Measurements from ENCODE around the gene ARID3B.

ARID3B gene

DNA sequence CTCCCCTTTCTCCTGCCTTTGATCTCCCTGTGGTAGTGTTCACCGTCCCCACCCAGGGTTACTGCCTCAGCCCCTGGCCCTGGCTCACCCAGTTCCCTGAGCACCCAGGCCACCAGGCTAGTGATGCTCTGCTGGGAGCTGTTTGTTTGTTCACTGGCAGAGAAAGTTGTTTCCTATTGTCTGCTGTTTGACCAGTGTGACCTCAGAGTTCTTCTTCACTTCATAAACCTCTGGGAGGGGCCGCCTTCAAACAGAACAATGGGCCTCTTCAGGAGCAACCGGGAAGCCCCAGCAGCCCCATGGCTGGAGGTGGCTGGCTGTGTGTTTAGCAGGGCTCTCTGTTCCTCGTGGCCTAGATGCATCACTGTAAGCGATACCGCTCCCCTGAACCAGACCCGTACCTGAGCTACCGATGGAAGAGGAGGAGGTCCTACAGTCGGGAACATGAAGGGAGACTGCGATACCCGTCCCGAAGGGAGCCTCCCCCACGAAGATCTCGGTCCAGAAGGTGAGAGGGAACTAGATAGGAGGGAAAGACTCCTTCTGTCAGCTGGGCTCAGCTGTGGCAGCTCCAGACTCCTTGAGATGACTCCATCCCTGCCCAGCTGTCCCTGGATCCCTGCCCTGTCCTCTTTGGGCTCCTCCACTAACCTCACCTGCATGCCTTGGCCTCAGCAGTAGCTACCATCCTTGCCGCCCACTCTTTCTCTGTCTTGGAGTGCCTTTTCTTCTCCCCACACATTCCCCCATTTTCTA lies 78.0 kb downstream of the ARID3B start:
- TF ChIP-seq, protein P1, sequence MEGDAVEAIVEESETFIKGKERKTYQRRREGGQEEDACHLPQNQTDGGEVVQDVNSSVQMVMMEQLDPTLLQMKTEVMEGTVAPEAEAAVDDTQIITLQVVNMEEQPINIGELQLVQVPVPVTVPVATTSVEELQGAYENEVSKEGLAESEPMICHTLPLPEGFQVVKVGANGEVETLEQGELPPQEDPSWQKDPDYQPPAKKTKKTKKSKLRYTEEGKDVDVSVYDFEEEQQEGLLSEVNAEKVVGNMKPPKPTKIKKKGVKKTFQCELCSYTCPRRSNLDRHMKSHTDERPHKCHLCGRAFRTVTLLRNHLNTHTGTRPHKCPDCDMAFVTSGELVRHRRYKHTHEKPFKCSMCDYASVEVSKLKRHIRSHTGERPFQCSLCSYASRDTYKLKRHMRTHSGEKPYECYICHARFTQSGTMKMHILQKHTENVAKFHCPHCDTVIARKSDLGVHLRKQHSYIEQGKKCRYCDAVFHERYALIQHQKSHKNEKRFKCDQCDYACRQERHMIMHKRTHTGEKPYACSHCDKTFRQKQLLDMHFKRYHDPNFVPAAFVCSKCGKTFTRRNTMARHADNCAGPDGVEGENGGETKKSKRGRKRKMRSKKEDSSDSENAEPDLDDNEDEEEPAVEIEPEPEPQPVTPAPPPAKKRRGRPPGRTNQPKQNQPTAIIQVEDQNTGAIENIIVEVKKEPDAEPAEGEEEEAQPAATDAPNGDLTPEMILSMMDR (IDR thresholded peaks at IDR 0.05; ENCODE audit: control extremely low read depth, extremely low read depth, low read depth, missing control alignments): no peak
- ChIA-PET CTCF (interaction anchor here (1.4 to 36.2 kb wide), 5 partner anchors 10 to 245 kb away, joined by 4 to 690 read pairs (median 5); partner anchors contain the start of gene CSK), POLR2A (no interaction called here)
- DNase-seq (ENCODE audit: extremely low spot score): no peak

DNA sequence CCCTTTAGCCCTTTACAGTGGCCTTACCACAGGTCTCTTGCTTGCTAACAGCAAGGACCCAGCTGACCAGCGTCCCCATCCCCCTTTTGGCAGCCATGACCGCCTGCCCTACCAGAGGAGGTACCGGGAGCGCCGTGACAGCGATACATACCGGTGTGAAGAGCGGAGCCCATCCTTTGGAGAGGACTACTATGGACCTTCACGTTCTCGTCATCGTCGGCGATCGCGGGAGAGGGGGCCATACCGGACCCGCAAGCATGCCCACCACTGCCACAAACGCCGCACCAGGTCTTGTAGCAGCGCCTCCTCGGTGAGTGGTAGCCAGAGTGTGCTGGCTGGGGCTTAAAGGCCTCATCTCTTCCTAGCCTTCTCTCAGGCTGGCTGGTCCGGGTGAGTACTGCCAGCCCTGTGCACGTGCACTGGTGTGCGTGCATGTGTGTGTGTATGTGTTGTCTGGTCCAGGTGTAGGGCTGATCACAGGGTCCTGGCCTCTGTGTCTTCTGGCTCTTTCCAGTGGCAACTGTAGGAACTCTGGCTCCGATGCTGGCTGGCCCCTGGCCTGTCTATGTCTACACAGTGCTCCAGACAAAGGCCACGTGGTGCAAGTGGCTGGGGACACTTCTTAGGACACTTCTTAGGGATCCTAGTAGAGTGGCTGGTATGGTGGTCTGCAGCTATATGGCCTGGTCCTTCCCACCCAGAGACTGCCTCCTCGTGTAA lies 79.1 kb downstream of the ARID3B start:
- POLR2A ChIA-PET: no interaction called here
- CTCF ChIA-PET: interaction anchor here (0.6 to 36.2 kb wide), 4 partner anchors 13 to 156 kb away, joined by 3 to 690 read pairs (median 126); partner anchors contain the start of gene CSK
- TF ChIP-seq, protein P1 (IDR thresholded peaks at IDR 0.05; ENCODE audit: control extremely low read depth, extremely low read depth, low read depth, missing control alignments): no peak
- no peak for DNase-seq (ENCODE audit: extremely low spot score)

DNA sequence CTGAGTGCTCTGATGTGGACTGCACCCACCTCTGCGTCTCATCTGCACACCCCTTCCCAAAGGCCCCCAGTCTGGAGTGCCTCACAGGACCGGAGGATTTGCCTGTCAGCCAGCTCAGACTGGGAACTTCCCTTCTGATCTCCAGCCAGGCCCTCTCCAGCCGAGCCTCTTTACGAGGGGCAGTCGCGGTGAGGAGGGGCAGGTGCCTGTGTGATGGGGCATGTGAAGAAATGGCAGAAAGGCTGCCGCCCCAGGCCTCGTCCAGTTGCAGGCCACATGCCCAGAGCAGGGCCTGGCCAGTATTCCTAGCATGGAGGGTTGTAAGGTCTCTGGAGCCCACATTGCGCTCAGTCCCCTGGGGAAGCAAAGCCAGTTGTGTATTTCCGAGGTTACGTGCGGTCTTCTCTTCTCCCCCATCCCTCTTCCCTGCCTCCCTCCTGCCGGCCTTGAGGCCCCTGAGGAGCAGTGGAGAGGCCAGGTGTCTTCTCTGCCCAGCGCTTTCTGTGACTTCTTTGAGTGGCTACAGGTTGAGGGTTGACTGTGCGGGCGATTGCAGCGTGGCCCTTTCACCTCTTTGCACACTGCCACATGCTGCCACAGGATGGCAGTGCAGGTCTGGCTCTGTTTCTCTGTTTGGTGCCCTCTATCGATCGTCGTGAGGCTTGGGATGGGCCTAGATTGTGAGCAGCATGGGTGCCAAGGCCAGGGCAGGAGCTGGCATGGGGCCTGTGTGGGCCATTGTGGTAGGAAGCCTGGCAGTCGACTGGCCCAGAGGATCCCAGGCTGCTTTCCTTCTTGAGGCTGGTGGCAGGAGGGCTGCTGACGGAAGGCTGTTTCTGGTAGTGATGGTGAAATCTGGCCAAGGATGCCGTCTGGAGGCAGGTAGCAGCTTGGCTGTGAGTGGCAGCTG lies 79.9 kb downstream of the ARID3B start:
- TF ChIP-seq, protein P1 (IDR thresholded peaks at IDR 0.05; ENCODE audit: control extremely low read depth, extremely low read depth, low read depth, missing control alignments): peak; percentile 93
- ChIA-PET CTCF (interaction anchor here (0.6 to 36.2 kb wide), 12 partner anchors 9 to 280 kb away, joined by 3 to 690 read pairs (median 4); partner anchors contain the start of gene CSK), POLR2A (no interaction called here)
- peak; percentile 85 for DNase-seq (ENCODE audit: extremely low spot score)

DNA sequence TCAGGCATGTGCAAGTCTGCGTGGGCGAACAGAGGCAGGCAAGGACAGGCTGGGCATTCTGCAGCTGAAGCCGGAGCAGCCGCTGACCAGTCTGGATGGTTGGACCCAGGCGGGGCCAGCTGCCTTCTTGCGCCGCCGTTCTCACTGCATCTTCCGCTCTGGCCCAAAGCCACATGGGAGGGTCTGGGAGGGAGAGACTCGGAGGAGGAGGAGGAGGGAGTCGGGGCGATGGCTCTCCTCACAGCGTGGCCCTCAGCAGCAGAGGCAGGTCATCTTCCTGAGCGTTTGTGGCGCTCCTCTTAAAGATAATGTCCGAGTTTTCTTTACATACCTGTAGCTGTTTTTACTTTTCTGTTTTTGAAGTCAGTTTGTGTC lies 80.5 kb downstream of the ARID3B start:
- DNase-seq (ENCODE audit: extremely low spot score): no peak
- TF ChIP-seq, protein P1 (IDR thresholded peaks at IDR 0.05; ENCODE audit: control extremely low read depth, extremely low read depth, low read depth, missing control alignments): no peak
- POLR2A ChIA-PET: no interaction called here
- CTCF ChIA-PET: interaction anchor here (0.7 to 36.2 kb wide), 11 partner anchors 9 to 280 kb away, joined by 3 to 690 read pairs (median 4); partner anchors contain the start of gene CSK

DNA sequence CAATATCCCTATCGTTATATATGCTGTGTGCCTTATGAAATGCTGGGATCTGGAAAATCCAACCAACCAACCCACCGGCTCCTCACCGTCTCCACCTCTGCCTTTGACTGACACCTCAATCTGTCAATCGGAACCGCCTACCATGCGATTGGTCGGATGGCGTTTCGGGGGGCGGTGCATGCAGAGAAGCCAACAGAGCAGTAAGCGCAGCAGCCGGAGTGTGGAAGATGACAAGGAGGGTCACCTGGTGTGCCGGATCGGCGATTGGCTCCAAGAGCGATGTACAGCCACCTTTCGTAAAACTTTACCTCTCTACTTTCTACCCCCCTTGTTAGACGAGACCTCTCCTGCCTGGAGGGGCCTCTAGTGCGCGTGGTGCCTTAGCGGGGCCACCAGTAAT lies 80.9 kb downstream of the ARID3B start:
- TF ChIP-seq, protein P1 (IDR thresholded peaks at IDR 0.05; ENCODE audit: control extremely low read depth, extremely low read depth, low read depth, missing control alignments): no peak
- ChIA-PET CTCF (interaction anchor here (0.8 to 36.2 kb wide), 10 partner anchors 10 to 249 kb away, joined by 3 to 690 read pairs (median 4); partner anchors contain the start of gene CSK), POLR2A (no interaction called here)
- no peak for DNase-seq (ENCODE audit: extremely low spot score)

DNA sequence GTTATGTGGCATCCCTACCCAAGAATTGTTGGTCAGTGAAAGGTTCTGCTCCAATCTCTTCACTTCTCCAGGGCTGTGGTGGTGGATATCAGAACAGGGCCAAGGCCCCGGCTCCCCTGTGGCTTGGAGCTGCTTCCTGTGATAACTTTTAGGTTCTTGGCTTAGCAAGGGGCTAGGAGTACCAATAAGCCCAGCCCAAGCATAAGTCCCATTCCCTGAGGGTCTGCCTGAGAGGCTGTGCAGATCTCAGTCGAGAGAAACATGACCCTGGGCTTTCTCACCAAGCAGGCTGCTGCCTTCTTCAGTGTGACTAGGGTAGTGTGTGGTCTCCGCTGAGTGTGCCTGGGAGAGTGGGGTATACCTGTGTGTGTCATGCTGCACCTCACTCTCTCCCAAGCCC lies 81.7 kb downstream of the ARID3B start:
- no peak for DNase-seq (ENCODE audit: extremely low spot score)
- TF ChIP-seq, protein P1 (IDR thresholded peaks at IDR 0.05; ENCODE audit: control extremely low read depth, extremely low read depth, low read depth, missing control alignments): no peak
- CTCF ChIA-PET: interaction anchor here (1.6 to 36.2 kb wide), 4 partner anchors 10 to 250 kb away, joined by 4 to 690 read pairs (median 128); partner anchors contain the start of gene CSK
- POLR2A ChIA-PET: no interaction called here
